CD4-positive, alpha-beta T cell treated with Interleukin-15 for 1 hour (primary cell): ENCODE results near the gene RAB35.

Source experiments
- DNase-seq: peaks from one replicate; pipeline ENCODE4 v3.0.0-alpha.2; 2020

RAB35 gene

DNA sequence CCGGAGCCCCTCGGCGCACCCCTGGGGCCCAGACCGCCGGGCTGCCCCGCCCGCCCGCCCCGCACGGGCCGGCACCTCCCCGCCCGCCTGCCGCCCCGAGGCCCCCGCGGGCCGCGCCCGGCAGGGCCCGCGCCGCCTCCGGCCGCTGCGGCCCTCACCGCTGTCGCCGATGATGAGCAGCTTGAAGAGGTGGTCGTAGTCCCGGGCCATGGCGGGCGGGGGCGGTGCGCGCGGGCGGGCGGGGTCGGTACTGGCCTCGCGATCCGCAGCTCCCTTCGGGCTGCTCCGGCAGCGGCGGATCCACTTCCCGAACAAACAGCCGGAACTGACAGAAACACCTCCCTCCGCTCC is at the start of gene RAB35:
Gene RAB35 (minus strand): TSS at position 313 of the 351 bp plus-strand sequence. CDS start 103 bp downstream, at position 210.
- DNase-seq, result no peak

DNA sequence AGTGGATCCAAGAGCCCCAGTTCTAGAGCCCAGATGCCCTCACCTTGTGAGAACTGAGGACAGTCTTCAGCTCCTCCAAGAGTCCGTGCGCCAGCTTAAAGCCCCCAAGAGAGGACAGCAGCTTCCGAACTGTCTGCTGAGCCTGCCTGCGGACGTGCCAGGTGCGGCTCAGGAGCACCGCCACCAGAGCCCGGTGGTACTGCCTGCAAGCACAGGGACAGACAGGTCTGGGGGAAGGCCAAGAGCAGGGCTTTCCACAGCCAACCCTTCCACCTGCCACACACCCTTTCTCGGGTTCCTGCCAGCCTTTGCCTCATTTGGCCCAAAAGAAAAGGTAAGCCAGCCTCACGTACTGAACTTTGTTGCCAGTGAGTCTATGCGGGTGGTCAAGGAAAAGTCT is 47.7 kb upstream of the RAB35 start:
- DNase-seq, result no peak

DNA sequence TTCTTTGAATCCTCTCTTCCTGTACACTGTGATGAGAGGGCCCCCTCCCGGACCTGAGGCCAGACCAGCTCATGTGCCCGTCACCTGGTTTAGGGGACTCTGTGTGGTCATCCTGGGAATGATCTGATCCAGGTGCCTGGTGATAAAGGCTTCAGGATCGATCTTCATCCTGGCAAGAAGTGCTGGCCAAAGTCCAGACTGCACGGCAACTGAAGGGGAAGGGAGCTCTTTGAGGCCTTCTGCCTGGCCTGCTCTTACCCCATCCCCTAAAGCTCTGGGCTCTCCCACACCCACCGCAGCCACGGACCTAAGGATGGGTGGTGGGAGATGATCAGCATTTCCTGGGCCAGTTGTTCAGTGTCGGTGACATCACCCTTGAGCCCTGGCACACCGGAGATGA is 46.2 kb upstream of the RAB35 start:
- DNase-seq, result no peak

DNA sequence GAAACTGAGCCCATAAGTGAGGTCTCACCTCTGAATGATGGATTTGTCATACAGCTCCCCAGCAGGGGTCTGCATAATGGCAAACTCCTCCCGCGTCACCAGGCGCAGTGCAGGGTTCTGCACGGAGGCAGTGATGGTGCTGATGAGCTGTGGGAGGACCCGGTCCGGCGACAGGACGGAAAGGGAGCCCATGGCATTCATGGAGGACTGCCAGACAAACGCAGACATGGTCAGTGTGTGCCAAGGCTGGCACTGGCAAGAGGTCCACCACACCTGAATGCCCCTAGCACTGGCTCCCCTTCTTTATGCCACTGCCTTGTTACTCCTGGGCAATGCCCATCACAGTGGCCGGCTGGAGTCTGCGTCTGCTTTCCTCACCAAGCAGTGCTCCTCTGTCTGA is 45.3 kb upstream of the RAB35 start:
- DNase-seq, result no peak

DNA sequence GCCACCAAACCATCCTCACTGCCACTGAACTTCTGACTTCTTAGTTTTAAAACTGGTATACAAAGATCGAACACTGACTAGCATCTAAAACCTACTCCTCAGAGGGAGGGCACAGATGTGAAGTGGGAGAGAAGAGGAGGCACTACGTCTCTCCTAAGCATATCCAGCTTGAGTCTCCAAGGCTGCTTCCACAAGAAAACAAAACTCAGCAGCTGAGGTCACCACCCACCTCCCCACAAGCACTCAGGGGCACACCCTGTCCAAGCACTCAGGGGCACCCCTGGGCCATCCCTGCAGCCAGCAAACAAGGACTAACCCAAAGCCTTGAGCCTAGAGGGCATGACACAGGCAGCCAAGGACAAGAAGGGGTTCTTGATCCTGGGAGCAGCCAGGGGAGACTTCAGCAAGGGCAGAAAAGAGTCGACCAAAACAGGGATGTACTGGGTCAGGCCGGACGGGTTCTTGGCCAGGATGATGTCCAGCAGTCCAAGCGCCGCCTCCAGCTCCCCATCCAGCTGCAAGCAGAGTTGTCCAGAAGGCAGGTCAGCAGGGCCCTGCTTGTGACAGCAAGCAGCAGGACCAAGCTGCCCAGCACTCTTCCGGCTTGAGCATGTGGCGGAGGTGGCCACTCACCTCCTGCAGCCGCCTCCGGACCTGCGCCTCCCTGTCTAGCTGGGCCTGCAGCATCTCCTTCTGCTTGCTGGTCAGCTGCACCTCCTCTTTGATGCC is 43.1 kb upstream of the RAB35 start:
- no peak for DNase-seq

DNA sequence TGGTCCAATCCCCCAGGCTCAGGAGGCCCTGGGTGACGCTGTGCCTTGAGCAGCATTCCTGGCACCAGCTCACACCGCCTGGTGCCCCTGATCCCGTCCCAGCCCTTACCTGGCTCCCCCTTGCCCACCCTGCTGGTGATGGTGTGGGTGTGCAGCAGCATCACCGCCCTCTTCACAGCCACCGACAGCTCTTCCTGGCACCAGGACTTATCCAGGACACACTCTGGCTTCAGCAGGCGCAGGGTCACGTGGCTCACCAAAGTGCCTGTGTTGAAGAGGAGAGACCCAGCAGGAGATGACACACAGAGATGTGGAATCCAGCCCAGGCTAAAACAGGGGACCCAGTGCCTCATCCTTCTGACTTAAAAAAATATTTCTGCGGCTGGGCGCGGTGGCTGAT is 41.8 kb upstream of the RAB35 start:
- DNase-seq, result no peak

DNA sequence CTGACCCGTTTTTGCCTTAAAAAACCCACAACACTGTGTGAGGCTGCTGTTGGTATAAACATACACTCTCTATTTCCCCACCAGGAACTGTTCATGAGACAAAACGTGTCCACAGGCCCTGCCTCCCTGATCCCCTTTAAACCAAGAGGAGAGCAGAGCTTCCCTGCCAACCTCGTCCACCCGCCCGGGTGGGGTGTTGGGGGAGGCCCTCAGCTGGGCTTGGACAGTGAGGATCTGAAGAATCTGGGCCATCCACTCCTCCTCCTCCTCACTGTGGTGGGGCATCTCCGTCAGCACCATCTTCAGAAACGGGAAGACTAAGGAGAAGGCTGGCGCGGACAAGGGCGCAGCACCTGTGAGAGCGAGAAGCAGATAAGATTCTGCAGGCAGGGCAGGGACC is 41.1 kb upstream of the RAB35 start:
- no peak for DNase-seq

DNA sequence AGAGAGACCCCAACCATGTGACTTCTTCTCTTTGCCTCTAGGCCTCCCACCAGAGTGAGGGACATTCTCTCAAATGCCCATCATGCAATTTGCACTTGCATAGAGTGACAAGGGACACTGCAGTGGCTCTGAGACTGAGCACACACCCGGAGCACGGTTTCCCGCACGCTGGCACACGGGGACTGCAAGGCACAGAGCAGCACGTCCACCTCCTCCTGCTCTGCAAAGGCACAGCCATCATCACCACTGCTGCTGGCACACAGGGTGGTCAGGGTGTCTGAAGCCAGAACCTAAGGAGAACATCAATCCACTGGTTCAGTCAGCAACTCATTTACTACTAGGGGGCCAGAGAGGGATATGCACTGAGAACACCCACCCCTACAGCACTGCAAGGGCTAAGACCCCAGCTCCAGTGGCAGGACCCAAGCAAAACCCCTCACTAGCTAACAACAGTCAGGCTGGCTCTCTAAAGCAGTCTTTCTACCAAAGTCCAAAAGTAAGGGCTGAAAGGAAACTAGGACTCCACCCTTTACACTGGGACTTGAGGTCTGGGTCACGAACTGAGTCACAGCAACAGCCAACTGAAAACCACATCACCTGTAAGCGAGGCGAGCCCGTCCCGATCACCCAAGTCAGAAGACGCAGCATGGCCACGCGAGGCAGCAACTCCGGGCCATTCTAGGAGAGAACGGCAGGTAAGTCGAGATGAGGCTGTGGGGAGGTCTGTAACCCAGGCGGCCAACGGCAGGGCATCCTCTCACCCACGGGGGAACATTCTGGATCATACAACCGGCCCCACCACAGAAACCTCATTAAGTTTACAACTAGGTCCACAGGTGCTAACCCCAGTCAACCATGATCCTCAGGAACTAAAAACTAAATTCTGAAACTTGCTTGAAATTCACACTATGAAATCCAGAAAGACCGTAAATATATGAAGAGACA is 40.0 kb upstream of the RAB35 start:
- no peak for DNase-seq

DNA sequence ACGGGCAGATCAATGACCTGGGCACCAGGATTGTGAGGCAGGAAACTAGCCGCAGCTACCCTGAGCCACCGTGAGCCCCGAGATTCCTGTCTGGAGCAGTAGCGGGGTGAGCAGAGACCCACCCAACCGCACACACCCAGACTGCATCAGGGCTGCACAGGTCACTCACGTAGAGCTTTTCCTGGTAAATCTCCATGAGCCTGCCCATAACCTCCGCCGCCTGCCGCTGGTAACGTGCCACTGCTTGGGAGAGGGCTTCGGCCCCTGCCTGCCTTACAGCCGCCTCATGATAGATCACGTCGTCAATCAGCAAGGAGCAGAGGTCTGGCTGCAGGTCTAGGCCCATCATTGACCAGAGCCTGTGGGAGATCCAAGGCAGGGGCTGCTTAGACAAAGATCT is 38.5 kb upstream of the RAB35 start:
- no peak for DNase-seq

DNA sequence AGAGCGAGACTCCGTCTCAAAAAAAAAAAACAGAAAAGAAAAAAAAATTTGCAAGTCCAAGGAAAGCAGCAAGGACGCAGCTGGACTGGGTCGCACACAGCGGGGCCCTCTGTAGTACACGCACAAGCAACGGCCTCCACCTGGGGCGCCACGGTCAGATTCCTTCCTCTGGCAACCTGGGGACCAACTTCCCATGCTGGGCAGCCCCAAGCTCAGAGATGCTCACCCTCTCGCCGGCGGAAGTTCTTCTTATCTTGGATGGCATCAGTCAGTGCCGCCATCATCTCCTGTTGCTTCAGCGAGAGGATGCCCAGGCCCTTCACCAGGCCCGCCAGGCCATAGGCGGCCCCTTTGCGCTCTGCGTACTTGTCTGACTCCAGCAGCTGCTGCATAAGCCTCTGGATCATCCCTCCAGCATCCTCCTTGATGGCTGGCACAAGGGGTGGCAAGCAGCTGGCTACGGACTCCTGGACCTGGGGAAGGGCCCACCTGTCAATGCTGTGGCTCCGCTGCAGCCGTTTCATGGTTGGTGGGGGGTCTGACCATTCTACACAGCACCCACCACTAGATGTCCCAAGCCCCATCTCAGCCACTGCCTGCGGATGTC is 34.5 kb upstream of the RAB35 start:
- DNase-seq, result no peak

DNA sequence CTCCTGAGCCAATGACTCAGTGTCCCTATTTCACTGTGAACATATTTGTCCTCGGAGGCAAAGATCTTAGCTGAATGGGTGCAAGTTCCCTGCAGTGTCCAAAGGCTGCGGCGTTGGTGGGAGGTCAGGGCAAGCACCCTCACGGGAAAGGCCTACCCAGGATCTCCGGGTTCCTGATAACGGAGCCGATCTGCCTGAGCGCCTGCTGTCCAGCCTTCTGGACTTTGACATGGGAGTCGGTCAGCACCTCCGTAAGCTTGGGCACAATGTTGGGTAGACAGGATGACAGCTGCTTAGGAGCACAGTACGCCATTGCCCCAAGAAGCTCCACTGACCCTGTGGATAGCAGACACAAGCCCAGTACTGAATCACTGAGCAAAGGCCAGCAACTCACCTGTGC is 31.5 kb upstream of the RAB35 start:
- DNase-seq, result no peak

DNA sequence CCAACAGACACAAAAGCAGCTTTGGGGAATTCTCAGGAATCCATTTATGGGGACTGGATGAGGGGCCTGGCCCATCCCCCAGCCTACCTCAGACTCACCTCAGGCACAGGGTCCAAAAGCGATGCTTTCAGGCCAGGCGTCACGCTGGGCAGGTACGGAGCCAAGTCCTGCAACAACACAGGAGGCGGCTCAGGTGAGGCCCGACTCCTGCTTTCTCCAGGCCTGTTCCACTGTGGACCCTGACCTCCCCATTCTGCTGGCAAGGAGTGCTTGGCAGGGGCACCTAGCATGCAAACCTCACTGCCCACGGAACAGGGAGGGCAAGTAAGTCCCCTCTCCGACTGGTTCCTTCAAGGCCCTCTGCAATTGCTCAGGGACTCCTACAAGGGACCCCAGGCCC is 28.6 kb upstream of the RAB35 start:
- no peak for DNase-seq

DNA sequence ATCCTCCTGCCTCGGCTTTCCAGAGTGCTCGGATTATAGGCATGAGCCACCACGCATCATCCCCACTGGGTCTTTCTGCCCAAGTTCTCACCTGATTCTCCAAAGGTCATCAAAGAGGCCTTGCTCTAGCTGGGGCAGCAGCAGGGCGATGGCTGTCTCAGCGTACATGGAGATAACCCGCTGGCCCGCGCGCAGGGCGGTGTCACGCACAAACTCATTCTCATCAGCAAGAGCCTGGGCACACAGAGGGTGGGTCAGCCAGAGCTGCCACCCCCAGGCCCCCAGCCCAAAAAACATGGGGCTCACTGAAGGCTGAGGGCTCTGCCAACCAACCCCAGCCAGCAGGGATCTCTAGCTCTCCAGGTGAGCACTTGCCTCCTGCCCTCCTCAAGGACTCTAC is 27.7 kb upstream of the RAB35 start:
- no peak for DNase-seq

DNA sequence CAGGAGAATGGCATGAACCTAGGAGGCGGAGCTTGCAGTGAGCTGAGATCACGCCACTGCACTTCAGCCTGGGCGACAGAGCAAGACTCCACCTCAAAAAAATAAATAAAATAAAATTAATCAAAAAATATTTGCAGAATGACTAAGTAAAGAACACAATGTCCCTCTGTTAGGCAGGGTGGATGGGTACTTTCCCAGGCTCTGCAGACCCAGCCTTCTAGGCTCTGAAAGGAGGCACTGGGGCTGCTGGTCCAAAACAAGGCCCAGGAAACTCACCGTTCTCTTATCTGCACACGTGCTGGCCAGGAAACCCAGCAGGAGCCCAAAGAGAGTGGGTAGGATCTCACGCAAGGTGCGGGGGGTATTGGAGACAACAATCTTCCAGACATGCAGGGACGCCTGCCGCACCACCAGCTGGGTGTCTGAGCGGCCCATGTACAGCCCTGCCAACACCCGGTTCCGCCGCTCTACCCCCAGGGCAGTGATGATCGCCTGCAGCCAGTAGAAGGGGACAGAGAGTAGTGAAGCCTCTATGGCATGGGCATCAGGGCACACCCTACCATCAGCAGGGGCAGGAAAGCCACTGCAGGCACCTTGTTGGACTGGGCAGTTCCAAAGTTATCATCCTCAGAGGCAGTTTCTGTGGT is 25.8 kb upstream of the RAB35 start:
- no peak for DNase-seq

DNA sequence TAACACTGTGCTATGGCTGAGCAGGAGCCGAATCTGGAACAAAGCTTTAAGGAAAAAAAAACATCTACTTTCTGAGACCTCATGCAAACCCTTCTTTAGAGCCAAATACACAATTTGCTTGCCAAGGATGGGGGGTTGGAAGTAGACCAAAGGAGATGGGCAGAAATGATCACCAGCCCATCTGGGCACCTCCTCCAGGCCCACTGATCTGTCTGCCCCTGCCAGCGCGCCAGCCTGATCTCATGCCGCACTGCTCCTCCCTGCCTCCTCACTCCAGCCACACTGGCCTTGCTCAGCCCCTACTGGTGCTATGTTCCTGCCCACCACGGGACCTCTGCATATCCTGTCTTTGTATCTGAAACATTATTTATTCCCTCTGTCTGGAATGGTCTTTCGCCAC is 24.8 kb upstream of the RAB35 start:
- DNase-seq, result no peak

DNA sequence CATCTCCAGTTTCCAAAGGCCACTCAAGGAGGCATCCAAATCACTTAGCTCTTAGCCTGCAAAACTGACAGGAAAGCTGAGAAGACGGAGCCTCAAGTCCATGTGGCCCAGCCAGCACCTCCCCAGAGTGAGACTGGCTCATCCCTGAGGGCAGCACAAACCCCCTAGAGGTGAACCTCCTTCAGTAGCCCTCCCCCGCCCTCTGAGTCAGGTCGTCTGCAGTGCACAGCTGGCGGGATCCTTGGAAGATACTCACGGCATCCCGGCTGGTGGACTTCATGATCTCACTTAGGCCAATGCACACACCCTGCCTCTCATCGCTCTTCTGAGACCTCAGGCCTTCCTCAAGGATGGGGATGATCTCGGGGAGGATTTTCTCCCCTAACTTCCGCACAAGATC is 24.1 kb upstream of the RAB35 start:
- no peak for DNase-seq

DNA sequence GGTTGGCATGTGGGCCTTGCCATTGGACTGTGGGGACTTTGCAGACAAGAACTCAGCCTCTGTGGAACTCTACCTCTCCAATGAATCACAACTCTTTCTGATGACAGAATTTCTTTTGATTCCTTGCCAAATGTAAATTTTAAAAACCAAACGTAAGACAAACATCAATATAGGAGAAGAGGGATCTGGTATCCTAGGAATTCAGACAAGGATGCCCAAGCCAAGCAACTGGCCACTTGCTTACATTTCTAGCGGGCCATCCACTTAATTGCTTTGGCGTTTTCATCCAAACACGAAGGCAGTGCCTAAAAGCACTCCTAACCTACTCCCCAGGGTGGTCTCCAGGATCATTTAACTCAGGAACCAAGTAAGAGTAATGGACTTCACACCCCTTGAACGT is 23.4 kb upstream of the RAB35 start:
- no peak for DNase-seq

DNA sequence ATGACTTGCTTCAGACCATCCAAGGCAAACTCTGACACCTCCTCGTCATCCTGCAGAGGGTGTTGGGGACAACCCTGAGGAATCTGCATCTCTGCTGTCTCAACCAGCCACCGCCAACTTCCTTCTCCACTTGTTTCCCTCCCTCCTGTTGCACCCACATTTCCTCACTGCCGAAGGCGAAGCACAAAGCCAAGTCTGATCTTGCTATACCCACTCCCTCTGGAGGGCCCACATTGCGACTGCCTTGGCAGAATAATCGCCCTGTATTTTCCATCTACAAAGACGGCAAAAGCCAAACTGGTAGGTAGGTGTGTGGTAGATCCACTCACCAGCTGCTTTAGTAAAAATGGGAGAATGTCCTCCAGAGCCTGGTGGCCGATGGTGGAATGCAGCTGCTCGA is 21.8 kb upstream of the RAB35 start:
- DNase-seq, result no peak

DNA sequence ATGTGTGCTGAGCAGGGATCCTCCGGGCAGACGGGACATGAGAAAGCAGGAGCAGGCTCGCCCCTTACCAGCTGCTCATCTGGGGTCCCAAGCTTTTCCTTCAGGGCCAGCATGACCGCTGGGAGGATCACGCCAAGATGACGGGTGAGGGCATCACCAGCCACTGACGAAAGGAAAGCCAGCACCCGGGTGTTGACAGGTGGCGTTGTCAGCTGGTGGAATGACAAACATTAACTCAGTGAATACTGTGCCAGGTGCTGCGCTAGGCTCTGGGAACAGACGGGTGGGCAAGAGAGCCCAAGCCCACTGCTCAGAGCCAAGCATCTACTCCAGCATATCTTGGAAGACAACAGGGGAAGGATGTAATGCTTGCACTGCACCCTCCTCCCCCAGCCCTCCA is 21.3 kb upstream of the RAB35 start:
- no peak for DNase-seq

DNA sequence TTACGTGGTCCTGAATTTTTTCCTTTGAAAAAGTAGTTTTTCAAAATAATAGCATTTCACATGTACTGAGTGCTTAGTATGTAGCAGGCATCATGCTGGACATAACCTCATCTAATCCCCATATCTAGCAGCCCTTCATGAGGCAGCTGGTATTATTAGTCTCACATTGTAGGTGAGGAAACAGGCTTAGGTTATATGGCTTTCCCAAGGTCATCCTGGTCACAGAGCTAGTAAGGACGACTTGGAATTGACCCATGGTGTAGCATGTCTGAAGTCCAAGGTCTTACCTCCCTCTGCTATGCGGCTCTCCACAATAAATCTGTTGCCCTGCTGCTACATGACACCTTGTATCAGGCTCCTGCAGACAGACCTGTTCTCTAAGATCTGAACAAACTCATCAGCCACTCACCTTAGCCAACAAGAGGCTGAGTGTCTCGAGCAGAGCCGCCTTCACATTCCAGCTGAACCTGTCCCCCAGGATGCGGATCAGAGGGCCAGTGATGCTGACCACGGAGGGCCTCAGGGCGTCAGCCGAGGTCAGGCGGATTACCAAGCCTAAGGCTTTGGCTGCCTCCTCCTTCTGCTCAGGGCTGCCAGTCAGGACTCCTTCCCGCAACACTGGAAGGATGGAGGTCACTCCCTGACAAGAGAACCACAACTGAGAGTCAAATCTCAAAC is 19.7 kb upstream of the RAB35 start:
- no peak for DNase-seq

DNA sequence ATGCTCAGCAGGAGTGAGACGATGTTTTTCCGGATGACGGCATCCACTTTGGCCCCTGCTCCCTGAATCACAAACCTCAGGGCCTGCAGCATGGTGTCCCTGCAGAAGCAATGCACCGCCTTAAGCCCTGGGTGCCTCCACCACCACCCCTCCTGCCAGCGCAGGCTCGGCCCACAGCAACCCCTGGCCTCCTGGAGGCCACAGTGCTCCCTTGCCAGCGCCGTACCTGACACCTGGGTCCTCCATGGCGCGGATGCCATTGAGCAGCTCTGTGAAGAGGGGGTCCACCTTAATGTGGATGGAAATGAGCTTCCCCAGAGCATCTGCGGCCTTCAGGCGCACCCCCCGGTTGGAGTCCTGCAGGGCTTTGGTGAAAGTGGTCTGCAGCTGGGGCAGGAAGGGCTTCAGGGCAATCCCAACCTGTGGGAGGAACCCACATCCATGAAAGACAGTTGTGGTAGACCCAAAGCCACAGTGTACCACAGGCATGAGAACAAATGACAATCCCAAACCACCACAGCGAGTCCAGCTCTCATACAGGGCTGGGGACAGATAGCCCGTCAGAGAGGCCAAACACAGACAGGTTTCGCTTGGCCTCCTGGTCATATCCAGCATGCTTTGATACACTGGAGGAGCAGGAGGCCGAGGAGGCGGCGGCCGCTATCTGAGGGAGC is 17.9 kb upstream of the RAB35 start:
- DNase-seq, result no peak

DNA sequence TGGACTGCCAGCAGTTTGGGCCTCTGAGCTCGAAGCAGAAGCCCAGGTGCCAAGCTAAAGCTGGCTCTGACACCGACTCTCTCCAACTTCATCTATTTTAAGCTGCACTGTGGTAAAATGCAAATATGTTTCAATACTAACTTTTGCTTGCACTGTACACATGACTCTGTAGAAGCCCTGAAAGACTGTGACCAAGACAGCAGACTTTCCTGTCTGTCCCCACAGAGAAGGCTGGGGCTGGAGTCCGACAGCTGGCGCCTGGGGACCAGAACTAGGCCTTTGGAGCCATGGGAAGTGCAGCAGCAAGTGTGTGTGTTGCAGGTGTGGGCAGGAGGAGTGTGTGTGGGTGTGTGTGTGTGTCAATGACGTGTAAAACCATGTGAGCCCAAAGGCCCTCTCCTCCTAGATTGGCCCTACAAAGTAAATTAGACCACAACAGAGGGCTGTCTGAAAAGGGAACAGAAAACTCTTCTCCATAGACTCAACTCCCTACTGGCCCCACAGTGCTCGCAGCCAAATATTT is 16.4 kb upstream of the RAB35 start:
- peak; percentile 35 for DNase-seq
